NCI-H1436 treated with DMSO at 0.1 percent for 48 hours (cell line): ENCODE results near the gene CROCC.
"Not testable (repeated sequence)": the region's sequence is repeated elsewhere in the genome, so short reads cannot be mapped to it uniquely, and the experiment has no call there.

Experiments used
- DNase-seq: peaks from one replicate; lab custom pipeline; 2025; lab: John Stamatoyannopoulos, UW

The CROCC gene, protein sequence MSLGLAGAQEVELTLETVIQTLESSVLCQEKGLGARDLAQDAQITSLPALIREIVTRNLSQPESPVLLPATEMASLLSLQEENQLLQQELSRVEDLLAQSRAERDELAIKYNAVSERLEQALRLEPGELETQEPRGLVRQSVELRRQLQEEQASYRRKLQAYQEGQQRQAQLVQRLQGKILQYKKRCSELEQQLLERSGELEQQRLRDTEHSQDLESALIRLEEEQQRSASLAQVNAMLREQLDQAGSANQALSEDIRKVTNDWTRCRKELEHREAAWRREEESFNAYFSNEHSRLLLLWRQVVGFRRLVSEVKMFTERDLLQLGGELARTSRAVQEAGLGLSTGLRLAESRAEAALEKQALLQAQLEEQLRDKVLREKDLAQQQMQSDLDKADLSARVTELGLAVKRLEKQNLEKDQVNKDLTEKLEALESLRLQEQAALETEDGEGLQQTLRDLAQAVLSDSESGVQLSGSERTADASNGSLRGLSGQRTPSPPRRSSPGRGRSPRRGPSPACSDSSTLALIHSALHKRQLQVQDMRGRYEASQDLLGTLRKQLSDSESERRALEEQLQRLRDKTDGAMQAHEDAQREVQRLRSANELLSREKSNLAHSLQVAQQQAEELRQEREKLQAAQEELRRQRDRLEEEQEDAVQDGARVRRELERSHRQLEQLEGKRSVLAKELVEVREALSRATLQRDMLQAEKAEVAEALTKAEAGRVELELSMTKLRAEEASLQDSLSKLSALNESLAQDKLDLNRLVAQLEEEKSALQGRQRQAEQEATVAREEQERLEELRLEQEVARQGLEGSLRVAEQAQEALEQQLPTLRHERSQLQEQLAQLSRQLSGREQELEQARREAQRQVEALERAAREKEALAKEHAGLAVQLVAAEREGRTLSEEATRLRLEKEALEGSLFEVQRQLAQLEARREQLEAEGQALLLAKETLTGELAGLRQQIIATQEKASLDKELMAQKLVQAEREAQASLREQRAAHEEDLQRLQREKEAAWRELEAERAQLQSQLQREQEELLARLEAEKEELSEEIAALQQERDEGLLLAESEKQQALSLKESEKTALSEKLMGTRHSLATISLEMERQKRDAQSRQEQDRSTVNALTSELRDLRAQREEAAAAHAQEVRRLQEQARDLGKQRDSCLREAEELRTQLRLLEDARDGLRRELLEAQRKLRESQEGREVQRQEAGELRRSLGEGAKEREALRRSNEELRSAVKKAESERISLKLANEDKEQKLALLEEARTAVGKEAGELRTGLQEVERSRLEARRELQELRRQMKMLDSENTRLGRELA (N-terminal part only)

DNA sequence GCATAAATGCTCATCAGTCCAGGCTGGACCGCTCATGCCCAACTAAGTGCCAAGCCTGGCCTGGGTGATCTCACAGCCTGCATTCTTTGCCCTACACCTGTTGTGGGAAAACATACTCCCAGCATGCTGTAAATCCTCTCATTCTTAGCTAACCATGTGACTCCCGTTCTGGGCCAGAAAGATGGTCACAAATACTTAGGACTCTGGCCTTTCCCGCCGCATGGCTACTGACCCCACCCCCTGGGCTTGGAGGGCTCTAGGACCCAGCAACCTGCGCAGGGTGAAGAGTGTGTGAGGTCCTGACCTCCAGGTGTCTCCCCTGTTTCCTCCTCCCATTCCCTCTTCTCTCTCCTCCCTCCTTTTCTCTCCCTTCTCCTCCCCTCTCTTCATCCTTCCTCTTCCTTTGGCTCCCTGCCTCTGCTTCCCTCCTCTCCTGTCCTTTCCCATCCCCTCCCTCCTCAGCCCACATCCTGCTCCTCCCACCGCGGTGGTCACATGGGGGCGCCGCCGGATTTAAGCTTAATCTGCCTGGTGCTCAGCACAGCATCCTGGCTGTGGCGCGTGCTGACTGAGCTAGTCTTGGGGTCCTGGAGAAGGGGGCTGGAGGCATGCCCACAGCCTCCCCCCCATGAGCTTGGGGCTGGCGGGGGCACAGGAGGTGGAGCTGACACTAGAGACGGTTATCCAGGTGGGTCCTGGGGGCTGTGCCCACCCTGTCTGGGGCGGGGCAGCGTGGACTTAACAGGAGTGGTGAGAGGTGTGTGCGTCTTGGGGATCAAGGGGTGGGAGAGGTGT, at the start of gene CROCC:
TSS of gene CROCC (plus strand) at position 541 of the 795 bp plus-strand sequence. CDS start at position 629, 88 bp downstream.
- DNase-seq: no peak

DNA sequence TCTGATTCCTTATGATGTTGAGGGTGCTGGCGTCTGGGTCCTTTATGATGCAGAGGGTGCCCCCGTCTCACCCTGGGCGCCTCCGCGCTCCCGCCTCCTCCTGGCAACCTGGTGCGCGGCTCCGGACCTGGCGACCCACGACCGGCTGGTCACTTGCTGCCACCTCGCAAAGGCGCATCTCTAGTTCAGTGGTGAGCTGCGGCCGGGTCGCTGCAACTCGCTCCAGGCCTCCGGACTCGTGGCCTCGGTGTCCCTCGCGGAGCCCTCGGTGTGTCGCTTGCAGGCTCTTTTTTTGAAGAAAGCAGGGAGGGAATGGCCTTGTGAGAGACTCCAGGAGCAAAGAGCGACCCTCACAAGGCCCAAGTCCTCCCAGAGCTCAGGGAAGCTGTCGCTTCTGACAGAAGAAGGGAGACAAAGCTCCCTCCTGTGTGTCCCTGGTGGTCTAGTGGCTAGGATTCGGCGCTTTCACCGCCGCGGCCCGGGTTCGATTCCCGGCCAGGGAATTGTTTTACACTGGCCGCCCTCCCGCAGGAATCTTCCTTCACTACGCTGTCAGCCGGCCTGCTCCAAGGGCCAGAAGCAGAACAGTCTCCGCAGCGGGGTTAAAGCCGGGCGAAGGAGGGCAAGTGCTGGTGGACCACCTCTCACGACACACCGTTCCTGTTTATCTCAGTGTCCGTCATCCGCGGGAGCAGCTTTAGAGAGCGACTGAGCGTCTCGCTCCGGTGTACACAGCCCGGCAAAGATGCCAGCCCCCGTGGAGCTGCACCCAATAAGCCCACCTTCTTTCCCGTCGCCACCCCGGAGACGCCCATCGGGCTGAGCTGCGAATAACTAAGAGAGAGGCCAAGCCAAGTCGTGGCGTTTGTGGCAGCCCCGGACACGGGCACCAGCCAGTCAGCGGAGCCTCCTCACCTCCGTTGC, 49.3 kb upstream of the CROCC start:
- not testable (repeated sequence) for DNase-seq

DNA sequence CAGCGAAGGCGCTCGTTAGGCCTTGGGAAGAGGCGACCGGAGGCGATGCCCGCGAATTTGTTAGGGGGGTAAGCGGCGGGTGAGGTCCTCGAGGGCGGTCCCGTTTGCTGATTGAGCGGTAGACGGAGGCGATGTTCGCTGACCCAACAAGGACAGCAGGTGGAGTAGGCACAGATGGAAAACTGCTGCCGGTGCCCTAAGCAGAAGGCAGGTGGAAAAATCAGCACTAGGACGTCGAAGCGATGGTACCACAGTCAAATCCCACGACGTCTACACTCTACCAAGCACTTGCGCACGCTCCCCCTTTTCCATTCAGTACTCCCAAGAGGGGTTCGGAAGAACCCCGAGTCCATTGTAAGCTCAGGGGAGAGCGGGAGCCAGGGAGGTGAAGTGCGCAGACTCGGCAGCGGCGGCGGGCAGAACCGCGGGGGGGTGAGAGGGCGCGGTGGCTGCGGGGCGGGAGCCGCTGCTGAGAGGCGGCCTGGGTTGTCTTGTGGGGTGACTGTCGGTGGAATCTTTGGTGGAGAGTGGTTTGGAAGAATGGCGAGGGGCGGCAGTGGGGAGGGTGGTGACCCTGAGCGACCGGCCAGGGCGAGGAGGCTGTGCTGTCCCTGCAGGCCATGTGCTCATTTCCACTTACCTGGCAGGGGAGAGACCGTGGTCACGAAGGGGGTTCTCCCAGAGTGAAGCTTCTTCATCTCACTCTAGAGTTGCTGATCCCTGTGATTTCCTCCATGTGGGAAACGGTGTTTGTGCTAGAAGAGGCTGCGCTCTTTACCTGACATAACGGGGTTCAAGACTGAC, 48.5 kb upstream of the CROCC start:
- not testable (repeated sequence) for DNase-seq

DNA sequence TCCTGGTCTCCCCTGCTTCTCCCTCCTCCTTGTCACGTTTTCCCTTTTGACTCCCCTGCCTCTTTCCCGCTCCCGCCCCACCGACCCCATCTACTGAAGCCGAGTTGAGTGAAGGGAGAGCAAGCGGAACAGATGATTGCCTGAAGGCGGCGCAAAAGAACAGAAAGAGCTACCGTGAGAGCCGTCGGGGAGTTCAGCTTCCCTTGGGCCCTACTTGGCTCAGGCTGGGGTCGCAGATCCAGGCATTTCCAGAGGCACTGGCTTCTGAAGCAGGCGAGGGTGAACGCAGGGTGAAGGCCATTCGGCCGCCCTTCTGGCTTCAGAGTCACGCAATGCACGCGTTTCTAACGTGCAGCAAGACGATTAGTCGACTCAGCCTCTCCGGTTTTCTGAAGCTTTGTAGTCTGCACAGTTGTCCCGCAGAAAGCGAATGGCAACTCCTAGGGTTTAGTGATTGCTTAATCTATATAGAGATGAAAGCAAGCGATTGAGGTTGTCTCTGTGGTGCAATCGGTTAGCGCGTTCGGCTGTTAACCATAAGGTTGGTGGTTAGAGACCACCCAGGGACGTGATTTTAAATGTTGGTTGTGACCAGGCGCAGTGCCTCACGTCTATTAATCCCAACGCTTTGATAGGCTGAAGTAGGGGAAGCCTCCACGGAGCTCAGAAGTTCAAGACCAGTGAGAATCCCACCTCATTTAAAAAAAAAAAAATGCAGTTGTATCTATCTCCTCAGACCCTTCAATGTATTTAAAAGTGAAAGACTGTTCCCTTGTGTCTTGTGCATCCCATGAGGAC, 46.6 kb upstream of the CROCC start:
- DNase-seq: not testable (repeated sequence)

DNA sequence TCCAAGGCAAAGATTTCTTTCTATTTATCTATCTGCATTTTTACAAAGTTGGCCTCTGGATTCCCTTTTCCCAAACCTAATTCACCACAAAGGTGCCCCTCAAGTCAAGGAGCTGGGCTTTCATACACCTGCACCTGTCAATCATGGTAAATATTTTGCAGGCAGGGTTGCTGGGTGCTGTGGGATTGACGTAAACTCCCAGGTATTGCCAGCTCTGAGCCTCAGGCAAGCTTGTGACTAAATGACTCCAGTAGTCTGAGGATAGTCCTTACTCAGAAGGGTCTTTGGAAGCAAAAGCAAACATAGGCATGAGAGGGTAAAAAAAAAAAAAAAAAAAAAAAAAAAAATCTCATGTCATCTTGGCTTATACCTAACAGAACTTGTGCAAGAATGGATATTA, 40.0 kb upstream of the CROCC start:
- not testable (repeated sequence) for DNase-seq

DNA sequence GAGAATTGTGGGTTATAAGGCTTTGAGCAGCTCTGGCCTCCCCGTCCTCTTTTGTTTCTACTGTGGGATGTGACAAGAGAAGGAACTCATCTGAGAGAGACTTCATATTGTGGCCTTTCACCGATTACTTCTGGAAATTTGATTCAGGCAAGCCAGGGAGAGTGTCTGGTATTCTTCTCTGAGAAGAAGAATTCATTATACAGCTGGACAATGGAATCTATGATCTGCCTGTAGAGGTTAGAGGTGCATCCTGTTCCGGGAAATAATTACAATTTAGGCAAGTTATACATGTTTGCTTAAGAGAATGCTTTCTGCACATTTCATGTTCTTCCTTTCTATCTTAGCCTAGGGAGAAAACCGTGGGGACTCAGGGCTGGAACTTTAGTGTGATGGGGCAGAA, 38.7 kb upstream of the CROCC start:
- no peak for DNase-seq

DNA sequence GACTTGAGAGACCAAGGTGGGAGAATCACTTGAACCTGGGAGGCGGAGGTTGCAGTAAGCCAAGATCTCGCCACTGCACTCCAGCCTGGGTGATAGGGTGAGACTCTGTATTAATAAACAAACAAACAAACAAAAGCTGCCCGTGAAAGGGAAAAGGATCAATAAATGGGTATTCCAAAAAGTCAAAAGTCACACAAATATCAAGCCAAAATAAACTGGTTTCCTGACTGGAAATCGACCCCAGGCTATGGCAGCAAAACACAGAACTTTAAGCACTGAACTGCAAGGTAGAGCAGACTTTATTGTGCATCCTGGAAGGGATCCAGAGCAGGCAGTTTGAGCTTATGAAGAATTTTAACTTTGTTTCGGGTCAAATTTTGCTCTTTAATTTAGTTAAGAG, 37.2 kb upstream of the CROCC start:
- DNase-seq: not testable (repeated sequence)

DNA sequence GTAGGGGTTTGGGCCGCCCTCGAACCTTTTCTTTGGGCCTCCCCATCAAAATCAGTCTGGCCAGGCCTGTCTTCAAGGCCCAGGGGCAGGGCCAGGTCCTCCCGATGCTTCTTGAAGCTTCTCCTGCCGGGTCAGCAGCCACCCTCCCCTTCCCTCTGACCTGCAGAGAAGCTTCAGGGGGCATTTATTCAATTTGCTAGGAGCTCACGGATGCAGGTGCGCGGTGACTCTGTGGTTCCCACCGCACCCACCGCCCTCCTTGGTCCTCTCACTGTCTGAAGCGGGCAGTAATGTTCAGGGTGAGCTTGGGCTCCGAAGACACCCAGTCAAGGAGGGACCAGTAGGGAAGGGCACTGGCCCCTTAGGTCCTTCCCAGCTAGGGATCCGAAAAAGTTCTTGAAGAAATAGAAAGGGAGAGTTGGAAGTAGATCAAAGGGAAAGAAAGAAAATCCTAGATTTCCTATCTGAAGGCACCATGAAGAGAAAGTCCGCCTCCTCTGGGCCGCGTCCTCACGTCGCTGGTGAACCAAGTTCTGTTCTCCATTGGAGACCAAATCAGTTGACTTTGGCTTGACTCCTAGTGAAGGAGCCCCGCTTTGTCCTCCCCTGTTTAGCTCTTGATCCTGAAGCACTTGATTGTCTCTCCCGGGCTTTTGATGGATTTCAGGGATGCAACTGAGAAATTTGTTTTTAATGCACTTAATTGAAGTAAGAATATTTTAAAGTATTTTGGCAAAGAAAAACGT, 34.7 kb upstream of the CROCC start:
- DNase-seq: no peak

DNA sequence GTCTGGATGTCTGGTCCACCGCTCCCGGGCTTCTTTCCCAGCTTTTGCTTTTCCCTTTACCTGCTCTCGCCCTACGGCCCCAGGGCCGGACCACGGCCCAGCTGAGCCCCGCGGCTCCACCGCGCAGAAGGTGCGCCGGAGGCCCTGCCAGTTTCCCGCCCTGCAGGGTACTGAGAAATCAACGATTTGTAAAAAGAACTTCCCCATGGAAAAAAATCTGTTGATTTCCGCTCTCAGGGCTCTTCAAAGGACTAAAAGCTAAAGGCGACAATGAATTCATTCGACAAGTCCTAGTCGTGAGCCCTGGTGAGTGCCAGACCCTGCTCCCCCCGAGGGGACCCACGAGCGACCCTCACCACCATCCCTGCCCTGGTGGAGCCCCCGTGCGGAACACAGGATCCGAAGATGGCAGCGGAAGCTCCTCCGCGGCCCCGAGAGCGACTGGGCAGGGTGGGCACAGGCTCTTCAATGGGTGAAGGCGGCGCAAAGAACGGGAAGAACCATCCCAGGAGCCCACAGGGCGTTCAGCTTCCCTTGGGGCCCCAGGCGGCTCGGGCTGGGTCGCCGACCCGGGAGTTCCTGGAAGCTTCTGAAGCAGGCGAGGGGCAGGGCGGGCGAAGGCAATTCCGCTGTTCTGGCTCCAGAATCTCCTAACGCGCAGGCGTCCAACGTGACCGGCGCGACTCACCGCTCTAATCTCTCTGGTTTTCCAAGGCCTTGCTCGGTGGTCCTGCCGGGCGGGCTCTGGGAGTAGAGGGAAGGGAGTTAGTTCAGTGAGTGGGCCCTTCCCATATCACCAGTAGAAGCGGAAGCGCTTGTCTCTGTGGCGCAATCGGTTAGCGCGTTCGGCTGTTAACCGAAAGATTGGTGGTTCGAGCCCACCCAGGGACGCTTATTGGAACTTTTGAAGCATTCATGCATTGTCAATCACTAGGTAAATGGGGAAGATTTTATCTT, 32.6 kb upstream of the CROCC start:
- DNase-seq: no peak

DNA sequence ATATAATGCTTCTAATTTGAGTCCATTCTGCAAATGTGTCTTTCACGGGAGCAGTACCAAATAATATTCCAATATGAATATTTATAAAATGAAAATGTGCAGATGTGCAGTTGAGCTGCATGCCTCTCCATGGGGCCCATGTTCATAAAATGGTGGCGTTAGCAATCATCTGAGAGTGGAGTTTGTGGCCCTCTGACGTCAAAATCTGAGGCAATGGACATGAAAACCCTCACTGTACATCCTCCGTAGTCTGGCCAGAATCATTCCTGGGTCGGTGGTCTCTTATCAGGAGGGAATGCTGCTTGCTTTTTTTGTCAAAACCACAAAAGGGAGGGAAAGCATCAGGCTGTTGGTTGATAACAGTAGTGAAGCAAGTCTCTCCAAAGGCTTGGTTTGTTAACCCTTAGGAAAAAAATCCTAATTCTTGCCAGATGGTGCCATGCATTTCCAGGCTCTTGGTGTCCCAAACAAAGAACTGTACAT, 31.2 kb upstream of the CROCC start:
- not testable (repeated sequence) for DNase-seq

DNA sequence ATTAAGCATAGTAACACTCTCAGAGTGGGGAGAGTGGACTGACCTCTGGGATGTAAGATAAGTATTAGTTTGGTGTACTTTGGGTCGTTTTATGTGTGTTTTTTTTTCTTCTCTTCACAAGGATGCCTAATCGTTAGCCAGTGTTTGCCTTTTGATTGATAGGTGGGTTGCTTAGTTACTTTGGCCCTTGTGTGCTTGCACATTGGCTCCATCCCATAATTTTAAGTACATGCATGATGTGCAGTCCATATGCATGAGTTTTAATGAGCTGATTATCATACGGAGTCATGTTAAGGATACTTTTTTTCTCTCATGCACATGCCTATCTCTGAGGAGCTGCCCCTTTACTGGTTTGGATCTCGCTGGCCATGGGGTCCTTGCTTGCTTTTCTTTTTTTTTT, 30.7 kb upstream of the CROCC start:
- DNase-seq: not testable (repeated sequence)

DNA sequence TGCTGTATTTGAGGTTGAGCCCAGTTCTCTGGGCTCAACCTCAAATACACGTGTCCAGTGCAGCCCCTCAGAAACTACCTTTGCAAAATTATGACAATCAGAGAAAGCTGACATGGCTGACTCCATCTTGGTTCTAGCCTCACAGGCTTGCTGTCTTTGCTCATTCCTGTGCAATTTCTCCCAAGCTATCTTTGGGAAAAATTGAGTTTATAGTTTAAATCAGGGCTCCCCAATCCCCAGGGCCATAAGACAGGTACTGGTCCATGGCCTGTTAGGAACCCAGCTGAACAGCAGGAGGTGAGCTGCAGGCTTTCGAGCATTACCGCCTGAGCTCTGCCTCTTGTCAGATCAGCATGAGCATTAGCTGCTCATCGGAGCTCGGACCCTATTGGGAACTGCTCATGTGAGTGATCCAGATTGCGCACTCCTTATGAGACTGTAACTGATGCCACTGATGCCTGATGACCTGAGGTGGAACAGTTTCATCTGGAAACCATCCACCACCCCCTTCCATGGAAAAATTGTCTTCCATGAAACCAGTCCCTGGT, 28.7 kb upstream of the CROCC start:
- not testable (repeated sequence) for DNase-seq

DNA sequence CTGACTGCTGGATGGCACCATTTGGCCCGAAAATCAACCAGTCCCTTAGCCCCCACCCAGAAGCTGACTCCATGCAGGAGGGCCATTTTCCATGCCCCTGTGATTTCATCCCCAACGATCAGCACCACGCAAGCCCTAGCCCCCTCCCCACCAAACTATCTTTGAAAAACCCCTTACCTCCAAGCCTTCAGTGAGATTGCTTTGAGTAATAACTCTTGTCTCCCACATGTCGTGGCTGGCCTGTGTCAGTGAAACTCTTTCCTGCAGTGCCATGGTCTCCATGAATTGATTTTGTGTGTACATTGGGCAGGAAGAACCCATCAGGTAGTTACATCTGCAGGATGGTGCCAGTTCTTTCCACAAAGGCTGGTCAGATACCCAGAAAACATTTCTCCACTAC, 27.9 kb upstream of the CROCC start:
- DNase-seq: not testable (repeated sequence)

DNA sequence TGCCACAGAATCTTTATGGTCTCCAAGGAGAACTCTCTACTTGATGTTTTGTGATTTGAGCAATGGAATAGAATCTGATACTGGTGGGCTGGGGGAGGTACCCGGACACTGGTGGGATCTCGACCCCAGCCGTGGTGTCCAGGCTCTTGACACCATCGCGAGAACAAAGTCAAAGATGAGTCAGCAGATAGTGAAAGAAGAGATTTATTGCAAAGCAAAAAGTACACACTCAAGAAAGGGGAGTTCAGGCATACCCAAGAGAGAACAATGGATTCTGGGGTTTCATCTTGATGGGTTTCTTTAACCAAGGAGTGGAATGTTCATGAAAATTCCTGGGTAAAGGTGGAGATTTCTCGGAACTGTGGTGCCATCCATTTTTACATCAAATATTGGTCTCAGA, 27.4 kb upstream of the CROCC start:
- not testable (repeated sequence) for DNase-seq

DNA sequence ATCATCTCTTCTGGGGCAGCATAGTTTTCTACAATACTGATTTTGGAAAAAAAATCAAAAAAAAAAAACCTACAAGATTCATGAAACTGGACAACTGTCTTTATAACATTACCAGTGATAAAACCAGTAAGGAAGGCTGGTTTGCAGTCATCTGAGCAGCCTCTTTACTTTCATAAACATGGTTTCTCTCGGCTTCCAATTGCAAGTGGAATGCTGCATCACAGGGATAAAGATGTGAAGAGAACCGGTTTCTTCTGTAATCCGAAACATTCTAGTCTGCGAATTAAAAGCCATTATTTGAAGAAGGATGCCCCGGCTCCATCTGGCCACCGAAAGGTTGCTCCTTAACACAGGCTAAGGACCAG, 26.5 kb upstream of the CROCC start:
- DNase-seq: not testable (repeated sequence)
